HG02678 (cell line): ENCODE results near the gene EVPL.
"Not testable (repeated sequence)": the region's sequence is repeated elsewhere in the genome, so short reads cannot be mapped to it uniquely, and the experiment has no call there.

Source experiments
- ATAC-seq: cut with Tn5 transposase; IDR thresholded peaks from one replicate; pipeline ENCODE4 v1.9.1; 2021; ENCODE audit warnings: mild to moderate bottlenecking, moderate library complexity; ENCODE audit not compliant: unreplicated experiment

Gene EVPL

GRCh38 chr17:76048711-76049110 lies 21.6 kb upstream of the EVPL start:
- no peak for ATAC-seq

- no peak for ATAC-seq
These were observed 21.0 kb upstream of the EVPL start for GRCh38 chr17:76048025-76048605.

- ATAC-seq: no peak
These were observed 19.0 kb upstream of the EVPL start for GRCh38 chr17:76046064-76046463.

DNA sequence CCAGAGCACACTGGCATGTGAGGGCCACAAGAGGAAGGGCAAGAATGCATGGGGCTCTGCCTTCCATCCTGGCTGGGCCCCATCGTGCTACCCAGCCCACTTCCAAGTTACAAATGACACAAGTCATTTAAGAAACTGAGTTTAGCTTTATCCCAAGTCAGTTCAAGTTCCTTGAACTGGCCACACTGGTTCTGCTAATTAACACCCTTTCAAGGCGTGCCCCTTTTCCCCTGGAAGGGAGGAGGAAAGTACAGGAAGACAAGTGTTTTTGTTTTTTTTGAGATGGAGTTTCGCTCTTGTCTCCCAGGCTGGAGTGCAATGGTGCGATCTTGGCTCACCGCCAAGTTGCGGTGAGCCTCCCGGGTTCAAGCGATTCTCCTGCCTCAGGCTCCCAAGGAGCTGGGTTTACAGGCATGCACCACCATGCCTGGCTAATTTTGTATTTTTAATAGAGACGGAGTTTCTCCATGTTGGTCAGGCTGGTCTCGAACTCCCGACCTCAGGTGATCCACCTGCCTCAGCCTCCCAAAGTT lies 17.4 kb upstream of the EVPL start:
- not testable (repeated sequence) for ATAC-seq

GRCh38 chr17:76042868-76043267 lies 15.8 kb upstream of the EVPL start:
- not testable (repeated sequence) for ATAC-seq

DNA sequence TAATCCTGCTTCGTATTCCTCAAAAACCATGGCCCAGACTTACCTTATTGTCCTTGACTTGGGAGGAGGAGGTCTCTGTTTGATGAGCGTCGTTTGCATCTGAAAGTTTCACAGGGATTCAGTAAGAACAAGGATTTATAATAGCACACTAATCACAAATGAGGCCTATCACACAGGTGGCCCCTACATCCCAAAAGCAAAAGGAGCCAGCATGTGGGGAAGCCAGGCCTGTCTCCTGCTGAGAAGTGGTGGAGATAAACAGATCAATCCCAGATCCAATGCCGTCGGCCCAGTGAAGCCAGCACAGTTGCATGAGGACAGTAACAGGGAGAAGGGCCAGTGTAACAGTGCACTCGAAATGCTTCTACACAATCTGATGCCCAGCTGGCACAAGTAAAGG lies 13.3 kb upstream of the EVPL start:
- ATAC-seq: no peak

- ATAC-seq: no peak
These were observed 12.0 kb upstream of the EVPL start for GRCh38 chr17:76039121-76039520.

DNA sequence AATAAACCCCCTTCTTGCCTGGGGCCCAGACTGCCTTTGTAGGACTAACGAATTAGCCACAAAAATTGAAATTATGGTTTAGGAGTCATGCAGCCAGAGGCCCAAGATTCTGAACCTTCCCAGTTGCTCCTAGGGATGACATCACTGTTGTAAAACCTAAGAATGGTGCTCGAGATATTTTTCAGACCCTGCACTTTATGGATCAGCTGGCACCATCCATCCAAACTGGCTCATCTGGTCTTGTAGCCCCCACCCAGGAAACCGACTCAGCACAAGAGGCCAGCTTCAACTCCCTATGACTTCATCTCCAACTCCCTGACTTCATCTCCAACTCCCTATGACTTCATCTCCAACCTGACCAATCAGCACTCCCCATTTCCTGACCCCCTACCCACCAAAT lies 10.9 kb upstream of the EVPL start:
- no peak for ATAC-seq

DNA sequence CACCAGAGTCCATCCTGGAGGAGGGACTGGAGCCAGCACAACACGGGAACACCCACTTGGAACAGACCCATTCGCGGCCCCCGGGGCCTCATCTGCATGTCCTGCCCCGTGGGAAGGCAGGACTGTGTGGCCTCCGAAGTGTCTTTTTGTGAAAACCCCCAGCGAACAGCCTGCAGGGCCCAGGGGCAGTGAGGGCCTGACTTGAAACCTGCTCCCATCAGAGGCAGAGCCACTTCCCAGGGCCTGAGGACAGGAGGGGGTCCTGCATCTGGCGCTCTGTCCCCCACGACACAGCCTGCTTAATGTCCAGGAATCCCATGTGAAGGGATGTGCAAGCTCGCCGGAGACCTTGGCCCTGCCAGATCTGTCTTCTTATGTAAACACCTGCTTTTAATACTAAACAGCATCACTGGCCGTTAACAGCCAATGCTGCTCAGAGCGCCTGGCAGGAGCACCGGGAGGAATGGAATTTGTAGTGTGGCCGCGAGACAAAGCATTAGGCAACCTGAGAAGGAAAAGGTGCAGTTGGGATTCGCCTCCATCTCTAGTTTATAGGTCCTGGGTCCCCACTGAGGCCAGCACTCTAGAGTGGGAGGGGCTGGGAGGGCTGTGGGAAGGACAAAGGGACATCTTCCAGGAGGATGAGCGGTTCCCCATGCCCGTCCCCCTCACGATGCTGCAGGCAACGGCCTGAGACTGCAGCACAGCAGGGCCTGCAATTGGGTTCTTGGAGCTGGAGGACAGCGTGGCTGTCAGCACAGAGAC lies 9.6 kb upstream of the EVPL start:
- no peak for ATAC-seq

GRCh38 chr17:76034428-76035350 lies 7.6 kb upstream of the EVPL start:
- no peak for ATAC-seq

GRCh38 chr17:76033139-76033538 lies 6.0 kb upstream of the EVPL start:
- no peak for ATAC-seq

- no peak for ATAC-seq
These were observed 5.6 kb upstream of the EVPL start for GRCh38 chr17:76032780-76033108.

GRCh38 chr17:76032073-76032779 lies 5.1 kb upstream of the EVPL start:
- ATAC-seq: no peak

GRCh38 chr17:76026714-76027158 lies 370 bp downstream of the EVPL start:
- no peak for ATAC-seq

GRCh38 chr17:76025294-76025693 lies 1.8 kb downstream of the EVPL start:
- no peak for ATAC-seq

DNA sequence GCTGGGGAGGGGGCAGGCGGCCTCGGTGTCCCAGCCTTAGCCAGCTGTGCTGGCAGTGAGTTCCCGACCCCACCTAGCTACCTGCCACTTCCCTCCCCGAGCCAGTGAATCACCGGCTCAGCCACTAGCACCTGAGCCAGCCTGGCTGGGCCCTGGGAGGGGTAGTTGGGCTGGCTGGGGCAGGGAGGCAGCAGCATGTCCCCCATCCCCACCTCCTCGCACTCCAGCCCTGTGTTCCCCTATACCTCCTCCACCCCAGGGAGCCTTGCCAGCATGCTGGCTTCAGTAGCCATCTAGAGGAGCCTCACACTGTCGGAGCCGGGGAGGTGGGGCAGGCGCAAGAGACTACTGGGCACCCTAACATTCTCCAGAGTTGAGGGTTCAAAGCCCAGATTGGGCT lies 2.8 kb downstream of the EVPL start:
- no peak for ATAC-seq

GRCh38 chr17:76023900-76024237 lies 3.2 kb downstream of the EVPL start:
- ATAC-seq: no peak

DNA sequence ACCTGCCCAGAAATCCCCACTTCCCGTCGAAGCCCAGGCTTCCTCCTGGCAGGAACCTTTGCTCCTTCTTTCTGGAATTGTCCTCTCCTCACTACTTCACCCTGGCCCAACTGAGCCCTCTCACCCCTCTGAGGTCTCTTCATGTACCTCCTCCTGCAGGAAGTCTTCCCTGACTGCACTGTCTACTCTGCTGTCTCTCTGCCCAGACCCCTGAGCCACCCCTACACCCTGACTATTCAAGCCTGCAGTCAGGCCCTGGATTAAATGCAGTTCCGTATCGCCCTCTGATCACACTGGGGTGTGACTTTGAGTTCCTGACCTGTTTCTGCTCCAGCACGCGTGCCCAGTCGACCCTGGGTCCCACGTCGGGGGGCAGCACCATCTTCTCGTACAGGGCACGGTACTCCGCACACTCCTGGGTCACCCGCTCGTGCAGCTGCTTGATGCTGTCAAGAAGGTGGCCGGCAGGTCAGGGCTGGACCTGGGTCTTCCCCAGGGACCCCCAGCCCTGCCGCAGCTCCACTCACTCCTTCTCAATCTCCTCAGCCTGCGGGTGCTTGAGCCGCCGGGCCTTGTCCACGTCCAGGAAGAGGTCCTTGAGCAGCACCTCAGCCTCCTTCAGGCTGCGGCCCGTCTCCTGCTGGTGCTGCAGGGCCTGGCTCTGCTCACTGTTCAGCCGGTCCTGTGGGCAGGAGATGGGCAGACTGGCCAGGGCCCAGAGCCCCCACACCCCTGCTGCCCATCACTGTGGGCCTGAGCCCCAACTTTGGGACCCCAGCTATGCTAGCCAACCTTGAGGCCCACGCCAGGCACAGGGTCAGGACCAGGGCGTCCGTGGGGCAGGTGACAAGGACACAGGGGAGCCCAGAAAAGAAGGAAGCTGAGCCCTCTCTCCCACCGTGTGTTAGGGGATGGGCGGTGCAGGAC lies 3.9 kb downstream of the EVPL start:
- ATAC-seq: no peak

DNA sequence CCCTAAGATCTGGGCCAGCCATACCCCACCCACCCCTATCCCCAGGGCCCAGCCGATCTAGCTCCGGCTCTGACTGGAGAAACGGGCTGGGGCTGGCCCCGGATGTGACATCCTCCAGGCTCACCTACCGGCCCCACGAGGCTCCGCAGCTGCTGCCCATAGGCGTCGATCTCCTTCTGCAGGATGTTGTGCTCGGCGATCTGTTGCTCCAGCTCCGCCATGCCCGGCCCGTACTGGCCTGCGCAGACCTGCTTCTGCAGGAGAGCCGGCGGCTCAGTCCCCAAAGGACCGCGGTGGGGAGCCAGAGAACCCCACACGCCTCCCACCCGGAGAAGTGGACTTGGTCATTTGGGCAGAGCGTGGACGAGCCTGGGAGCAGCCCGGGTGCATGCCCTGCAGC lies 4.8 kb downstream of the EVPL start:
- no peak for ATAC-seq
